ENCODE results near the gene TXNRD1.

DNA sequence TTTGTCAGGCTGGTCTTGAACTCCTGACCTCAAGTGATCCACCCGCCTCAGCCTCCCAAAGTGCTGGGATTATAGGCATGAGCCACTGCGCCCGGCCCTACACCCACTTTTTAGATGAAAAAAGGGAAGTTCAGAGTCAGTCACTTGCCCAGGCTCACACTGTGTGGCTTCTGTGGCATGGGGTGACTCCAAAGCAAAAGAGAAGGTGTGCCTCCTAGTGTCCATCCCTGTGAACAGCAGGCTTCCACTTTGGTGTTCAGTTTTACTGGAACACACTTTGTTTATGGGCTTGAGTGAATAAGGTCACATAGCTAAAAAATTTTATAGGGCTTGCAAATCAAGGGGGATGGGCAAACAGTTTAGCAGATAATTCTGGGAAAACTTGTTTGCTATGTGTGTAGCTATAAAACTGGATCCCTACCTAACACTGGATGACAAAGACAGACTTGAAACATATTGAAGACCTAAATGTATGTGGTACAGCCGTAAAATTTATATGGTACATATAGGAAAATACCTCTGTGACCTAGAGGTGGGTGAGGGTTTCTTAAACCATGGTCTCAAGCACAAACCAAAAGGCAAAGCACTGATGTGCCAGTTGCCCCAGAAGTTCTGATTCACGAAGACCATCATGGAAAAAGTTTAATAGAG lies 142.9 kb downstream of the TXNRD1 start:
- TF ChIP-seq, protein P1, sequence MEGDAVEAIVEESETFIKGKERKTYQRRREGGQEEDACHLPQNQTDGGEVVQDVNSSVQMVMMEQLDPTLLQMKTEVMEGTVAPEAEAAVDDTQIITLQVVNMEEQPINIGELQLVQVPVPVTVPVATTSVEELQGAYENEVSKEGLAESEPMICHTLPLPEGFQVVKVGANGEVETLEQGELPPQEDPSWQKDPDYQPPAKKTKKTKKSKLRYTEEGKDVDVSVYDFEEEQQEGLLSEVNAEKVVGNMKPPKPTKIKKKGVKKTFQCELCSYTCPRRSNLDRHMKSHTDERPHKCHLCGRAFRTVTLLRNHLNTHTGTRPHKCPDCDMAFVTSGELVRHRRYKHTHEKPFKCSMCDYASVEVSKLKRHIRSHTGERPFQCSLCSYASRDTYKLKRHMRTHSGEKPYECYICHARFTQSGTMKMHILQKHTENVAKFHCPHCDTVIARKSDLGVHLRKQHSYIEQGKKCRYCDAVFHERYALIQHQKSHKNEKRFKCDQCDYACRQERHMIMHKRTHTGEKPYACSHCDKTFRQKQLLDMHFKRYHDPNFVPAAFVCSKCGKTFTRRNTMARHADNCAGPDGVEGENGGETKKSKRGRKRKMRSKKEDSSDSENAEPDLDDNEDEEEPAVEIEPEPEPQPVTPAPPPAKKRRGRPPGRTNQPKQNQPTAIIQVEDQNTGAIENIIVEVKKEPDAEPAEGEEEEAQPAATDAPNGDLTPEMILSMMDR (IDR thresholded peaks at IDR 0.05) = peak; percentile 70 to 88 (median 83)
- no peak for TF ChIP-seq POLR2A (IDR thresholded peaks at IDR 0.05)

Data from thyroid gland (tissue), 4 donors.